A549 (cell line): ENCODE measurements around the gene GARNL3. TPM values are rescaled to one million over a fixed set of nuclear protein-coding genes. Genes with fewer than 3 reads are reported as not detected.

Experiments used
- ATAC-seq, 2 experiments: fragments of 200-7000 bp in 1 of 2; fragments of >200 bp in 1 of 2; cut with Nextera tagmentation in 1 of 2; cut with Tn5 transposase in 1 of 2; 3 replicates each; pipeline versions ENCODE4 v1.8.0 to v1.9.1; 2018 to 2020; ENCODE audit warnings: mild to moderate bottlenecking in 1 of 2, moderate library complexity in 1 of 2
- CTCF ChIA-PET: fragments of 300-600 bp; sonication (Branson Sonifier 250); formaldehyde crosslinking; extraction: SDS; loops from one replicate; lab custom pipeline; 2021; ENCODE audit warnings: antibody characterized with exemption, inconsistent platforms; lab: Yijun Ruan, JAX
- POLR2A ChIA-PET: fragments of 350-600 bp; formaldehyde crosslinking; extraction: SDS; loops from one replicate; lab custom pipeline; 2021; ENCODE audit warnings: antibody characterized with exemption, inconsistent platforms; lab: Yijun Ruan, JAX
- DNase-seq, 2 experiments: peaks; one replicate each; pipeline versions ENCODE4 v3.0.0 to v3.0.0-alpha.2; 2011 to 2016; ENCODE audit warnings: low read depth in 1 of 2, low spot score in 1 of 2
- FAIRE-seq: peaks from 2 replicates; lab custom pipeline; 2011; peaks lifted over from hg19 to GRCh38; lab: Jason Lieb, UNC
- H3K27ac ChIP-seq, 2 experiments: fragments of >200 bp; sonication (Bioruptor Twin); formaldehyde crosslinking; 3 replicates each; pipeline ENCODE4 v1.5.1; 2016 to 2017
- H3K4me1 ChIP-seq: fragments of >200 bp; sonication (Bioruptor Twin); formaldehyde crosslinking; 3 replicates; pipeline ENCODE4 v1.6.1; 2016
- H3K4me2 ChIP-seq: fragments of >200 bp; sonication (Bioruptor Twin); formaldehyde crosslinking; 3 replicates; pipeline ENCODE4 v1.6.1; 2016
- H3K4me3 ChIP-seq: fragments of >200 bp; sonication (Bioruptor Twin); formaldehyde crosslinking; 3 replicates; pipeline ENCODE4 v1.5.1; 2016
- H3K9me3 ChIP-seq: fragments of >200 bp; sonication (Bioruptor Twin); formaldehyde crosslinking; 3 replicates; pipeline ENCODE4 v1.6.1; 2016
- CHD2 ChIP-seq: fragments of 150-350 bp; IDR thresholded peaks from 2 replicates; pipeline ENCODE4 v1.6.1; 2014; ENCODE audit warnings: low read length; ENCODE audit not compliant: partially characterized antibody
- CHD4 ChIP-seq: fragments of 200-600 bp; sonication (generic); IDR thresholded peaks from 2 replicates; pipeline ENCODE4 v1.6.1; 2016; ENCODE audit warnings: antibody characterized with exemption, mild to moderate bottlenecking, borderline replicate concordance
- CTCF ChIP-seq: fragments of >200 bp; sonication (Bioruptor Twin); formaldehyde crosslinking; IDR thresholded peaks from 3 replicates; pipeline ENCODE4 v1.5.1; 2016
- EHF ChIP-seq: fragments of 250-450 bp; sonication (Bioruptor Pico); IDR thresholded peaks from 2 replicates; pipeline ENCODE4 v1.5.0; 2020; ENCODE audit warnings: mild to moderate bottlenecking
- ESRRA ChIP-seq: fragments of 150-350 bp; IDR thresholded peaks from 2 replicates; pipeline ENCODE4 v1.6.1; 2014; ENCODE audit warnings: mild to moderate bottlenecking, low read length, borderline replicate concordance
- FOSB ChIP-seq: fragments of 250-450 bp; sonication (Bioruptor Pico); IDR thresholded peaks from 2 replicates; pipeline ENCODE4 v1.5.0; 2020; ENCODE audit warnings: mild to moderate bottlenecking, moderate library complexity
- FOXS1 ChIP-seq: fragments of 250-450 bp; sonication (Bioruptor Pico); IDR thresholded peaks from 2 replicates; pipeline ENCODE4 v1.5.0; 2020; ENCODE audit warnings: mild to moderate bottlenecking, moderate library complexity
- GATA3 ChIP-seq: IDR thresholded peaks from 2 replicates; pipeline ENCODE4 v1.6.1; 2012; ENCODE audit warnings: borderline replicate concordance
- HOXB5 ChIP-seq: fragments of 250-450 bp; sonication (Bioruptor Pico); IDR thresholded peaks from 2 replicates; pipeline ENCODE4 v1.5.0; 2020; ENCODE audit warnings: mild to moderate bottlenecking, moderate library complexity
- JUN ChIP-seq, 2 experiments: fragments of >200 bp; sonication (Bioruptor Twin); formaldehyde crosslinking; IDR thresholded peaks; 2 replicates in 1 of 2; 3 replicates in 1 of 2; pipeline ENCODE4 v1.6.1; 2016 to 2017
- JUNB ChIP-seq: fragments of >200 bp; sonication (Bioruptor Twin); formaldehyde crosslinking; IDR thresholded peaks from 2 replicates; pipeline ENCODE4 v1.6.1; 2016
- MAFK ChIP-seq: fragments of 450-650 bp; IDR thresholded peaks from 2 replicates; pipeline ENCODE4 v1.6.1; 2014; ENCODE audit not compliant: partially characterized antibody
- MAZ ChIP-seq: fragments of 150-350 bp; IDR thresholded peaks from 2 replicates; pipeline ENCODE4 v1.6.1; 2014; ENCODE audit warnings: antibody characterized with exemption, low read depth, low read length, borderline replicate concordance
- NFE2L2 ChIP-seq: fragments of 150-350 bp; conservative IDR thresholded peaks from 2 replicates; pipeline ENCODE4 v1.6.1; 2014; ENCODE audit warnings: low read length
- NPAS2 ChIP-seq: fragments of 250-450 bp; sonication (Bioruptor Pico); IDR thresholded peaks from 2 replicates; pipeline ENCODE4 v1.8.0; 2022; ENCODE audit warnings: mild to moderate bottlenecking, moderate library complexity, borderline replicate concordance
- RNF2 ChIP-seq: fragments of 200-600 bp; sonication (generic); IDR thresholded peaks from 2 replicates; pipeline ENCODE4 v1.6.1; 2016; ENCODE audit warnings: low read depth, mild to moderate bottlenecking, antibody characterized with exemption, moderate library complexity, borderline replicate concordance
- SREBF2 ChIP-seq: fragments of 450-650 bp; IDR thresholded peaks from 2 replicates; pipeline ENCODE4 v1.6.1; 2014; ENCODE audit warnings: mild to moderate bottlenecking, moderate library complexity
- TP53 ChIP-seq: fragments of 250-450 bp; sonication (Bioruptor Pico); IDR thresholded peaks from 2 replicates; pipeline ENCODE4 v1.5.0; 2021; ENCODE audit warnings: mild to moderate bottlenecking, moderate library complexity
- ZSCAN20 ChIP-seq: fragments of 250-450 bp; sonication (Bioruptor Pico); IDR thresholded peaks from 2 replicates; pipeline ENCODE4 v1.8.0; 2022; ENCODE audit warnings: mild to moderate bottlenecking, moderate library complexity
- WGBS: methylation state at CpG from one replicate; pipeline ENCODE4 v1.1.6; 2017; ENCODE audit errors: missing lambda C conversion rate; 5-methylcytosine and 5-hydroxymethylcytosine counted together
- polyA plus RNA-seq, 4 experiments: library from polyadenylated mRNA; depleted of rRNA in 3 of 4; stranded (reverse); fragments of >200 nt; fragmentation: RNase III in 1 of 4; extraction: RNeasy Plus Mini Kit Qiagen cat#74134 plus additional on column Dnase treatment in 1 of 4; gene quantifications; 2 replicates in 3 of 4; 3 replicates in 1 of 4; pipeline ENCODE4 v1.2.3, GENCODE V29; 2011 to 2017
- TF ChIP-seq, protein P1 (sequence below): fragments of 200-600 bp; sonication (generic); IDR thresholded peaks from 2 replicates; pipeline ENCODE4 v1.6.1; 2016; ENCODE audit warnings: antibody characterized with exemption, mild to moderate bottlenecking, moderate library complexity
- TF ChIP-seq, protein P2 (sequence below): IDR thresholded peaks from 2 replicates; pipeline ENCODE4 v1.6.1; 2012

GARNL3 gene
- polyA plus RNA-seq, 2 of the 4 experiments (the other 2 are of a cell fraction): 2.9 to 5.1 TPM

DNA sequence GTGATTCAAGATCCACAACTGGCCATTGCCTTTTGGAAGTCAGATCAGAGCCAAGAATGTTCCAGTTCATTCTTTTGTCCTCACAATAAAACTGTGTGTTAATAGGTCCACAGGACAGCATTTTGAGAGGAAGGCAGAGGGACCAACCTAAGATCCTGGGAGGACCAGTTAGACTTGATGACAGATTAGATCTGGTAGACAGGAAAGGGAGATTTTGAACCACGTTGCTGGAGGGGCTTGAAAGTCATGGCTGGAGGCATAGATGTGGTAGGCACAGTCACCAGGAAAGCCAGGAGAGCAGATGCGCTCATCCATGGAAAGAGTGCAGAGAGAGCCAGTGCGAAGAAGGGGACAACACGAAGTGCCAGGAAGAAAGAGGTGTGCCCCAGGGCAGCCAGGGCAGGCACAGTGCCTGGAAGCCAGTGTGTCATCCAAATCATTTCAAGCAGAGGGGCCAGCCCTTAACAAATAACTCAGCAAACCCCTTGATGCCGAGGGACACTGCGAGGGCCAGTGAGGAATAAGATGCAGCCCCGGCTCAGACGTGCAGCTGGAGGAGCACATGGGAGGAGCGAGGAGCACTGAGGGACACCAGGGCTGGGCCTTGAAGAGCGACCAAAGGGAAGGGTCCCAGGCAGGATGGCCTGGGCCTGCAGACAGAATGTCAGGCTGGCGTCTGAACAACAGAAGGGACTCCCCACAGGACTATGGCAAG is 119.6 kb downstream of the GARNL3 start:
- Histone ChIP-seq H3K27ac (peak overlapping the region in 1 of 2 experiments; percentile 57; a peak in 3 of 6 replicates), H3K4me3 (no peak overlapping the region), H3K4me2 (no peak overlapping the region)
- no peak for TF ChIP-seq SREBF2
- TF ChIP-seq RNF2: no peak
- TF ChIP-seq, all 56 proteins: peak for 0
- WGBS: 87% methylated on average over 11 of the region's 11 CpGs
- ATAC-seq (no peak), FAIRE-seq (no peak), DNase-seq (no peak)
- no peaks in the 10 kb centered on the region; the same call in 2 of the 3 replicates for H3K9me3 ChIP-seq
- peaks cover 22% of the 10 kb centered on the region for H3K4me1 ChIP-seq
- ChIA-PET POLR2A (no interaction called here), CTCF (interaction anchor here (1.0 to 2.5 kb wide), 2 partner anchors 14 to 169 kb away, joined by 3 to 13 read pairs; partner anchors contain the start of gene SLC2A8)

GRCh38 chr9:127384901-127385300 is 120.3 kb downstream of the GARNL3 start:
- FAIRE-seq: no peak
- CTCF ChIA-PET: interaction anchor here (1.0 to 2.5 kb wide), 2 partner anchors 13 to 170 kb away, joined by 3 to 13 read pairs; partner anchors contain the start of gene SLC2A8
- no peak for TF ChIP-seq TP53 (CRISPR knock-in tag)
- no peak for TF ChIP-seq GATA3
- no peak for TF ChIP-seq EHF
- TF ChIP-seq FOXS1 (CRISPR knock-in tag): no peak
- TF ChIP-seq HOXB5 (CRISPR knock-in tag): no peak
- no peak for TF ChIP-seq CTCF
- TF ChIP-seq RNF2: no peak
- no peak for TF ChIP-seq NFE2L2
- no peak for TF ChIP-seq SREBF2
- TF ChIP-seq CHD4: no peak
- TF ChIP-seq, all 56 proteins: peak for 0
- ATAC-seq: peak in 1 of 2 experiments; percentile 53; a peak in 2 of 6 replicates
- no peaks in the 10 kb centered on the region for H3K9me3 ChIP-seq
- peaks cover 29% of the 10 kb centered on the region for H3K4me1 ChIP-seq
- H3K27ac ChIP-seq: peak overlapping the region in 1 of 2 experiments; percentile 57; a peak in 3 of 6 replicates
- WGBS: 89% methylated on average over 13 of the region's 13 CpGs
- no peak overlapping the region for H3K4me2 ChIP-seq
- no peak overlapping the region for H3K4me3 ChIP-seq
- POLR2A ChIA-PET: no interaction called here
- no peak for DNase-seq

GRCh38 chr9:127386249-127386648 is 121.7 kb downstream of the GARNL3 start:
- Histone ChIP-seq H3K9me3 (no peaks in the 10 kb centered on the region), H3K4me2 (no peak overlapping the region), H3K27ac (peak overlapping the region; percentile 88 to 94; a peak in 4 of 6 replicates), H3K4me3 (no peak overlapping the region), H3K4me1 (peaks cover 39% of the 10 kb centered on the region)
- 86% methylated on average over 4 of the region's 4 CpGs for WGBS
- ChIA-PET POLR2A (no interaction called here), CTCF (interaction anchor here (0.7 to 2.5 kb wide), 3 partner anchors 12 to 16 kb away, joined by 3 to 13 read pairs (median 3); partner anchors contain the start of gene SLC2A8)
- no peak for TF ChIP-seq NPAS2 (CRISPR knock-in tag)
- no peak for TF ChIP-seq ESRRA
- no peak for TF ChIP-seq GATA3
- ATAC-seq (no peak), DNase-seq (no peak), FAIRE-seq (no peak)

DNA sequence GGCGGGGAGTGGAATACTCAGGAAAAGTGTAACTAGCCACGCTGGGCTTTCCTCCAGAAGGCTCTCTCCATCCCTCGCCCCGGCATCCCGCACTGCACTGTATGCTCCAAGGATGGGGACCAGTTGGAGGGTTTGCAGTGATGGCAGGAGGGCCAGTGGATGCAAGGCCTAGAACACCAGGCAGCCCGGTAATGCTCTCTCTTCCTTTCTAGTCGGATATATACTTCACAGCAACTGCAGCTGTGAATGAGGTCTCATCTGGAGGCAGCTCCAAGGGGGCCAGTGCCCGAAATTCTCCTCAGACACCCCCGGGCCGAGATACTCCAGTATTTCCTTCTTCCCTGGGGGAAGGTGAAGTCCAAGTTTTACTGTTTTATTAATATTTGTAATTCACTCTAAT is 122.4 kb downstream of the GARNL3 start:
- peak overlapping the region; percentile 88 to 94 for H3K27ac ChIP-seq
- H3K9me3 ChIP-seq: no peaks in the 10 kb centered on the region
- no peak for DNase-seq
- no peak overlapping the region for H3K4me2 ChIP-seq
- H3K4me1 ChIP-seq: peaks cover 35% of the 10 kb centered on the region
- 88% methylated on average over 10 of the region's 10 CpGs for WGBS
- ATAC-seq: no peak
- FAIRE-seq: no peak
- POLR2A ChIA-PET: interaction anchor here (1.1 kb wide), 1 partner anchor 8 kb away, joined by 3 read pairs; no protein-coding TSS in a partner anchor
- no peak overlapping the region for H3K4me3 ChIP-seq
- CTCF ChIA-PET: no interaction called here
- TF ChIP-seq JUNB (no peak), FOSB (CRISPR knock-in tag) (no peak), CTCF (no peak), CHD2 (no peak), MAZ (no peak), MAFK (no peak), ZSCAN20 (CRISPR knock-in tag) (no peak), JUN (IDR thresholded peaks at IDR 0.05) (no peak), SREBF2 (no peak)
- TF ChIP-seq, protein P1, sequence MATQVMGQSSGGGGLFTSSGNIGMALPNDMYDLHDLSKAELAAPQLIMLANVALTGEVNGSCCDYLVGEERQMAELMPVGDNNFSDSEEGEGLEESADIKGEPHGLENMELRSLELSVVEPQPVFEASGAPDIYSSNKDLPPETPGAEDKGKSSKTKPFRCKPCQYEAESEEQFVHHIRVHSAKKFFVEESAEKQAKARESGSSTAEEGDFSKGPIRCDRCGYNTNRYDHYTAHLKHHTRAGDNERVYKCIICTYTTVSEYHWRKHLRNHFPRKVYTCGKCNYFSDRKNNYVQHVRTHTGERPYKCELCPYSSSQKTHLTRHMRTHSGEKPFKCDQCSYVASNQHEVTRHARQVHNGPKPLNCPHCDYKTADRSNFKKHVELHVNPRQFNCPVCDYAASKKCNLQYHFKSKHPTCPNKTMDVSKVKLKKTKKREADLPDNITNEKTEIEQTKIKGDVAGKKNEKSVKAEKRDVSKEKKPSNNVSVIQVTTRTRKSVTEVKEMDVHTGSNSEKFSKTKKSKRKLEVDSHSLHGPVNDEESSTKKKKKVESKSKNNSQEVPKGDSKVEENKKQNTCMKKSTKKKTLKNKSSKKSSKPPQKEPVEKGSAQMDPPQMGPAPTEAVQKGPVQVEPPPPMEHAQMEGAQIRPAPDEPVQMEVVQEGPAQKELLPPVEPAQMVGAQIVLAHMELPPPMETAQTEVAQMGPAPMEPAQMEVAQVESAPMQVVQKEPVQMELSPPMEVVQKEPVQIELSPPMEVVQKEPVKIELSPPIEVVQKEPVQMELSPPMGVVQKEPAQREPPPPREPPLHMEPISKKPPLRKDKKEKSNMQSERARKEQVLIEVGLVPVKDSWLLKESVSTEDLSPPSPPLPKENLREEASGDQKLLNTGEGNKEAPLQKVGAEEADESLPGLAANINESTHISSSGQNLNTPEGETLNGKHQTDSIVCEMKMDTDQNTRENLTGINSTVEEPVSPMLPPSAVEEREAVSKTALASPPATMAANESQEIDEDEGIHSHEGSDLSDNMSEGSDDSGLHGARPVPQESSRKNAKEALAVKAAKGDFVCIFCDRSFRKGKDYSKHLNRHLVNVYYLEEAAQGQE: no peak
- TF ChIP-seq, protein P2, sequence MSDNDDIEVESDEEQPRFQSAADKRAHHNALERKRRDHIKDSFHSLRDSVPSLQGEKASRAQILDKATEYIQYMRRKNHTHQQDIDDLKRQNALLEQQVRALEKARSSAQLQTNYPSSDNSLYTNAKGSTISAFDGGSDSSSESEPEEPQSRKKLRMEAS: no peak
